AG09319 (cell line): ENCODE results near the gene SPINK4.

ENCODE experiments used
- DNase-seq: peaks from one replicate; pipeline ENCODE4 v3.0.0-alpha.2; 2010; ENCODE audit warnings: low read depth; ENCODE audit errors: extremely low read depth
- TF ChIP-seq, protein P1 (sequence below): IDR thresholded peaks from 2 replicates; pipeline ENCODE4 v1.5.1; 2011; ENCODE audit warnings: low read depth, mild to moderate bottlenecking, inconsistent platforms, low read length, moderate library complexity

SPINK4 gene

DNA sequence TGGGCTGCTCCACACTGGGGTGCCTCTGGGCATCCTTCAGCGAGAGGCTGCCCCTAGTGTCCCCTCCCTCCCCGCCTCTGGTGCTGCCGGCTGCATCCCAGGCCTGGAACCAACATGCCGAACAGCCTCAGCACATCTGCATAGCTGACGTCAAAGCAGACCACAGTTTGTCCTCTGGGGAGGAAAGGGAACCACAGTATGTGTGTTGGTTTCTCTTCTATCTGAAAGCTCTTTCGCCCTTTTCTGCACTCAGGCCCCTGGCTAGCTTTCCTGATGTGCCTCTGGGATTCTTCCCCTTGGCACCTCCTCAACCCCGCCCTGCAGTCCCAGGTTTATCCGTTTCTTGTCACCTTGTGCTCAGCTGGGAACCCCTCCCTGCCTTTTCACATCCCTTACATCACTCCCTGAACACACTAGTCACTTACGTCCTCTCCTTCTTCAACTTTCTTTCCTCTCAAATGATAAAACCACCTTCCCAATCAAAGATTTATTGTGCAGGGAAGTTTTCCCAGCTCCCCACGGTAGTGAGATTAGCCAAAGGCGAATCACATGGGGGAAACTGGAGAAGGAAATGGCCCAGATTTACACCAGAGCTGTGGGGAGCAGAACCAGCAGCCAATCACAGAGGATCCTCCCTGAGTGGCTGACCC is 37.3 kb upstream of the SPINK4 start:
- no peak for DNase-seq
- TF ChIP-seq, protein P1, sequence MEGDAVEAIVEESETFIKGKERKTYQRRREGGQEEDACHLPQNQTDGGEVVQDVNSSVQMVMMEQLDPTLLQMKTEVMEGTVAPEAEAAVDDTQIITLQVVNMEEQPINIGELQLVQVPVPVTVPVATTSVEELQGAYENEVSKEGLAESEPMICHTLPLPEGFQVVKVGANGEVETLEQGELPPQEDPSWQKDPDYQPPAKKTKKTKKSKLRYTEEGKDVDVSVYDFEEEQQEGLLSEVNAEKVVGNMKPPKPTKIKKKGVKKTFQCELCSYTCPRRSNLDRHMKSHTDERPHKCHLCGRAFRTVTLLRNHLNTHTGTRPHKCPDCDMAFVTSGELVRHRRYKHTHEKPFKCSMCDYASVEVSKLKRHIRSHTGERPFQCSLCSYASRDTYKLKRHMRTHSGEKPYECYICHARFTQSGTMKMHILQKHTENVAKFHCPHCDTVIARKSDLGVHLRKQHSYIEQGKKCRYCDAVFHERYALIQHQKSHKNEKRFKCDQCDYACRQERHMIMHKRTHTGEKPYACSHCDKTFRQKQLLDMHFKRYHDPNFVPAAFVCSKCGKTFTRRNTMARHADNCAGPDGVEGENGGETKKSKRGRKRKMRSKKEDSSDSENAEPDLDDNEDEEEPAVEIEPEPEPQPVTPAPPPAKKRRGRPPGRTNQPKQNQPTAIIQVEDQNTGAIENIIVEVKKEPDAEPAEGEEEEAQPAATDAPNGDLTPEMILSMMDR, result no peak

DNA sequence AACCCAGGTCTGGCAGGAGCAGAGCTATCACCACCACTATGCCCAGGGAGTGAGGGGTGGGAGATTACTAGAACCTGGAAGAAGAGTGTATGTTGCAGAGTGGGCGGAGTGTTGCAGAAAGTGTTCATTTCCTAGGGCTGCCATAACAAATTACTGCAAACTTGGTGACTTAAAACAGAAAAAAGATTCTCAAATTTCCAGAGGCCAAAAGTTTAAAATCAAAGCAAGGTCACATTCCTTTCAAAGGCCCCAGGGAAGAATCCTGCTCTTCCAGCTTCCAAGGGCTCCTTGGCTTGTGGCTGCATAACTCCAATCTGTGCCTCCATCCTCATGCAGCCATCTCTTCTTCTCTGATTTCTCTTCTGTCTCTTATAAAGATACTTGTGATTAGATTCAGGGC is 30.6 kb upstream of the SPINK4 start:
- TF ChIP-seq, protein P1, result no peak

DNA sequence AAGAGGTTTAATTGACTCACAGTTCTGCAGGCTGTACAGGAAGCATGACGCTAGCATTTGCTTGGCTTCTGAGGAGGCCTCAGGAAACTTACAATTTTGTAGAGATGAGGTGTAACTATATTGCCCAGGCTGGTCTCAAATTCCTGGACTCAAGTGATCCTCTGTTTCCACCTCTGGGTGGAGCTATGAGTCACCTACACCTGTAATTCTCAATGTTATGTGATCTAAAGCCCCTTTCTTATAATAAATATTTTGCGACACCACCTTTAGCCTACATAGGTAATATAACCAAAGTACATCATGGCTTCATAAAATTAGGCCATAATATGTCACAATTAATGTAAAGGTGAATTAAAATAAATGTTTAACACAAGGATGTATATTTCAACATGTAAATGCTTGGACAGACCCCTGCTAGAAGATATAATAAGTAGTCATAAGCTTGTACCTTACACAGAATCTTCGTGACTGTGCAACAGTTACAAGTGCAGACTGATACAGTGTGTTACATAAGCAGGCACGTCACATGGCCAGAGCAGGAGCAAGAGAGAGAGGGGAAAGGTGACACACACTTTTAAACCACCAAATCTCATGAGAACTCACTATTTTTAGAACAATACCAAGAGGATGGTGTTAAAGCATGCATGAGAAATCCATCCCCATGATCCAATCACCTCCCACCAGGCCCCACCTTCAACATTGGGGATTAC is 29.8 kb upstream of the SPINK4 start:
- TF ChIP-seq, protein P1, result no peak
- DNase-seq, result no peak

More for the DNA sequence above, 30.6 kb upstream of the SPINK4 start:
- no peak for DNase-seq

DNA sequence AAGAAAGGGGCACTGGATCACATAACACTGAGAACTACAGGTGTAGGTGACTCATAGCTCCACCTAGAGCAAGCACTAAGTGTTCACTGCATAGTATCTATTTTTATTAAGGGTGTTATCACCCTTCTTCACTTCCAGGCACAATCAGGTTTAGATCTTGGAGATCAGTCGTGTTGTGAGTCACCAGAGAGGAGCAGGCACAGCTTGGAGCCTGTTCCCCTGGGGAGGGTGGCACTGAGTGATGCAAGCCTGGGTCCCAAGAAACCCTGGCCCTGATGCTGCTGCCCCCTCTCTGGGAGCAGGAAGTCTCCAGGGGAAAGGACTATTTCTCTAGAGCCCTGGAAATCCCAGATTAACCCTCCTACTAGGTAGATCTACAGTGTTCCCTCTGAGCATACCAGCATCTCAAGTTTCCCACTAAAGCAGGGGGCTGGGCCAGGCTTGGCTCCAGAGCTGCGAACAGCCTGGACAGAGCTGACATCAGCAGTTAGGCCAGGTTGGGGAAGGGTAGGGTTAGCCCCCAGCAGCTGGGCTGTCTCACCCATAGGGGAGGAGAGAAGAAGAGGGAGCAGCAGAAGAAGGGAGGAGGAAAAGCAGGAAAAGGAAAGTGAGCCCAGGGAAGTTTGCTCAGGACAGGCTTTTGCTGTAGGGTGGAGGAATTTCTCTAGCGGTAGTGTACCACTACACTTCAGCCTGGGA is 28.1 kb upstream of the SPINK4 start:
- DNase-seq, result no peak
- TF ChIP-seq, protein P1, result no peak

DNA sequence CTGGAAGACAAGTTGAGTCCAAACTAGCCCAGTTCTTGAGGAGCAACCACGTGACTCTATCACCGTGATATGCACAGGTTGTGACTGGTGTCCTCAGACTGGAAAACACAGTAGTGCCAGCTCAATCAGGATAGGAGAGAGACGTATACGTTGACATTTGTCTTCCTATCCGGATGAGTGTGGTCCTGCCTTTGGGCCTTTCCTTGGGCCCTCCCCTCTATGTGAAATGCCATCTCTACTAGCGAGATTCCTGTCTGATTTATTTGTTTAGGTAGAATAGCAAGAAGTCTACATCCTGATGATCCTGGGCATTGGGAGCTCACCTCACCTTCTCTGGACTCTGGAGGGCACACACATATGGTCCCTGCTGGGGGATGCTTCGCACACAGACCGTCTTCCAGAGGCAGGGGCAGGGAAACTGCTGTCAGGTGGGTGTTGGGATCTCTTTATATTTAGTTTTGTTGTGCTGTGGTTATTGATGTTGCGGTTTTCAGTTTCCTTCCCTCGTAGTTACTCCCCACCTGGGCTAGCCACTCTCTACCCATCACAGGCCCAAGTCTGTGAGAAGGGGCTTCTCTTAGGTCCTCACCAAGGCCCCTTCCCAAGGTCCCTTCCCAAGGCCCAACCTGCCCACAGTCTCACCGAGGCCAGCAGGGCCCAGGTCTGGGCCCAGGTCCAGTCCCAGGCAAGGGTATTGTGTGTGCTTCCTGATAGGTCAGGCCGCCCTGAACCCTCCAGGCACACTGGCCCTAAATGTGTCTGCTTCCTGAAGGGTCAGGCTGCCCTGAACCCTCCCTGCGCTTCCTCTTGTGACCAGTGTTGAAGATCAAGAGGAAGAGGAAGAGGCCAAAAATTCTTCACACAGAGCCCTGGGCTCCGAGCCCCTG is 19.0 kb upstream of the SPINK4 start:
- no peak for DNase-seq
- TF ChIP-seq, protein P1, result no peak

DNA sequence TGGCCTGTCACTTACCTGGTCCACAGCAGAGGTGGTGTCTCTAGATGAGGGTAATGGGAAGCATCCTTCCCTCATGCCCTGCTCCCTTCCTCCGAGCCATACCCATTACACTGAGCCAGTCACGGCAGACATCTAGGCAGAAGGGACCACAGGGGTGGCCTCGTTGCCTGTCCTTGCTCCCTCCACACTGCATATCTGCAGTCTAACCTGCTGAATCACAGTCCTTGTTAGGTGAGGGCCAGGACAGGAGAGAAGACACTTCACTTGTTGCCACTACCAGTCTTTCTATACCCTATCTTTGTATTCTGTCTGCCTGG is 18.4 kb upstream of the SPINK4 start:
- TF ChIP-seq, protein P1, result no peak
- no peak for DNase-seq
